Measurements from ENCODE around the gene ST6GALNAC3. TPM values are rescaled to one million over a fixed set of nuclear protein-coding genes. Genes with fewer than 3 reads are reported as not detected.

Gene ST6GALNAC3
- total RNA-seq, 1 experiment from 2014 or later: 2.2 TPM

DNA sequence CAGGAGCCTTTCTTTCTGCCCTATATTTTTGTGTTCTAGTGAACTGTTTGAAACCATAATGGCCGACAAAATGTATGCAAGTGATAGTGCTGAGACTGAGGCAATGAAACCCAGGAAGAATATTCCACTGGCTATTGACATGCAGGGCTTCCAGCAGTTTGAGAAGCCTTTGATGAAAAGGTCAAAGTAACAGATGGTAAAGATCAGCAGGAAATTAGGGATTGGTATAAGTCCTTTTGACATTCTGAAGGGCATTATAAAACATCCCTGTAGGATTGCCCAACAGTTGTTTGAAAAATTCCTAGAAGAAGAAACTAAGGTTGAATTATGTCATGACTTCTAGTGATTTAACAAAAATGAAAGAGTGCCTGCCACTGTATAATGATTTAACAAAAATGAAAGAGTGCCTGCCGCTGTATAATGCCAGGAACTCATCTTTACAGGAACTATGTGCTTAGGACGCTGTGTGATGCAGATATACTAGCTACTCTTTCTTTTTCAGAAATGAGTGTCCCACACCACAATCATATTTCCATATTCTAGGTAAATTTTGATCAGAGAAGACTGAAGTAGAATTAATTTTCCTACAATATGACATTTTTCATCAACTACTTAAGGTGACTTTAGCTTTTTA lies 508.8 kb downstream of the ST6GALNAC3 start:
- ChIA-PET CTCF (no interaction called here), POLR2A (no interaction called here), RAD21 (ENCODE audit: low non-redundant PET in 1 of 2, low total read pairs in 2 of 2, uncharacterized antibody in 2 of 2, unreplicated experiment in 2 of 2) (no interaction called here)
- ATAC-seq (no peak), DNase-seq (ENCODE audit: low read depth, low spot score) (no peak)
- no peaks in the 10 kb centered on the region for H3K4me1 ChIP-seq (ENCODE audit: control insufficient read depth in 1 of 2, insufficient read depth in 2 of 2, low read length in 2 of 2)
- no peak overlapping the region for H3K4me3 ChIP-seq (replicated peaks in 1 of 2; ENCODE audit: low read depth in 1 of 2, low read length in 2 of 2)
- no peak overlapping the region for H2AFZ ChIP-seq (ENCODE audit: low read depth, low read length, poor library complexity, severe bottlenecking)
- H3K4me2 ChIP-seq (ENCODE audit: low read length): no peak overlapping the region
- no peaks in the 10 kb centered on the region for H3K36me3 ChIP-seq (ENCODE audit: control insufficient read depth in 1 of 2, insufficient read depth in 2 of 2, low read length in 2 of 2)
- H4K20me1 ChIP-seq (ENCODE audit: insufficient read depth): no peaks in the 10 kb centered on the region
- no peaks in the 10 kb centered on the region for H3K79me2 ChIP-seq (ENCODE audit: insufficient read depth, low read length)
- no peaks in the 10 kb centered on the region for H3K9me2 ChIP-seq (ENCODE audit: insufficient read depth)
- H3K9me3 ChIP-seq (ENCODE audit: control insufficient read depth in 1 of 2, insufficient read depth in 1 of 2, low read depth in 1 of 2, low read length in 2 of 2): no peaks in the 10 kb centered on the region
- BruUV-seq (replicated peaks): no TSS peak
- no peak overlapping the region for H3K27ac ChIP-seq (ENCODE audit: low read depth, low read length)
- no peaks in the 10 kb centered on the region for H3K27me3 ChIP-seq (ENCODE audit: insufficient read depth, low read length)
- TF ChIP-seq SRF (IDR thresholded peaks at IDR 0.05; ENCODE audit: low read depth) (no peak), SIN3A (IDR thresholded peaks at IDR 0.05; ENCODE audit: low read depth) (no peak), ELF1 (IDR thresholded peaks at IDR 0.05; ENCODE audit: borderline replicate concordance, low read depth) (no peak), ATF3 (IDR thresholded peaks at IDR 0.05) (no peak), YY1 (IDR thresholded peaks at IDR 0.05; ENCODE audit: extremely low read depth, insufficient replicate concordance, low read depth, low read length) (no peak), JUND (IDR thresholded peaks at IDR 0.05) (no peak), EZH2phosphoT487 (IDR thresholded peaks at IDR 0.05; ENCODE audit: borderline replicate concordance) (no peak), EGR1 (IDR thresholded peaks at IDR 0.05; ENCODE audit: low read depth) (no peak), POLR2A (IDR thresholded peaks at IDR 0.05; ENCODE audit: borderline replicate concordance, extremely low read depth, insufficient read depth, insufficient read length) (no peak)
- H3K9ac ChIP-seq (ENCODE audit: low read length): no peak overlapping the region
- intact Hi-C loops (cut with micrococcal nuclease): no loop called here

DNA sequence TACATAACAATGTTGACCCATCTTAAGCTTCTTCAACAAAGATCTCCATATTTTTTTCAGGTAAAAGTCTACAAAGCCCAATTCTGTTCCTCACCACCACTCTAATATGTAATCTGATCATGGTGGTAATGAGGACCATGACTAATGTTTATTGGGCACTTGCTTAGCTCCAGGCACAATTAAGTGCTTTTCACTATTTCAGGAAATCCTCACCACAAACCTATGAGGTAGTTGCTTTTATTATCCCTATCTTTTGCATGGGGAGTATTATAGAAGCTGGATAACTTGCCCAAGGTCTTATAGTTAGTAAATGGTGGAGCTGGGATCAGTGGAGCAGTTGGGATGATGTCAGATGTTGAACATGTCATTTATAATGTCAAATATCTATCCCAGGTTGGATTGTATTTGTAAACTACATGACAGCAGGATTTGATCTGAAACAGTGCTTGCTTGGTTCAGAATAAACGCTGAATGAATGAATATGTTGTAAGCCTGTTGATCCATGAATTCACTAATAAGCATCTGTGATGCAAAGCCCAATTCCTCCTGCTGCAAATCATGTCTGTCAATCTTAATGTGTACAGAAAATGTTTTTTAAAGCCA lies 509.4 kb downstream of the ST6GALNAC3 start:
- Histone ChIP-seq H3K9me3 (ENCODE audit: control insufficient read depth in 1 of 2, insufficient read depth in 1 of 2, low read depth in 1 of 2, low read length in 2 of 2) (no peaks in the 10 kb centered on the region), H3K27me3 (ENCODE audit: insufficient read depth, low read length) (no peaks in the 10 kb centered on the region), H3K4me3 (replicated peaks in 1 of 2; ENCODE audit: low read depth in 1 of 2, low read length in 2 of 2) (no peak overlapping the region), H3K36me3 (ENCODE audit: control insufficient read depth in 1 of 2, insufficient read depth in 2 of 2, low read length in 2 of 2) (no peaks in the 10 kb centered on the region), H4K20me1 (ENCODE audit: insufficient read depth) (no peaks in the 10 kb centered on the region), H3K9ac (ENCODE audit: low read length) (no peak overlapping the region), H2AFZ (ENCODE audit: low read depth, low read length, poor library complexity, severe bottlenecking) (no peak overlapping the region), H3K4me2 (ENCODE audit: low read length) (no peak overlapping the region), H3K4me1 (ENCODE audit: control insufficient read depth in 1 of 2, insufficient read depth in 2 of 2, low read length in 2 of 2) (no peaks in the 10 kb centered on the region), H3K27ac (ENCODE audit: low read depth, low read length) (no peak overlapping the region), H3K79me2 (ENCODE audit: insufficient read depth, low read length) (no peaks in the 10 kb centered on the region), H3K9me2 (ENCODE audit: insufficient read depth) (no peaks in the 10 kb centered on the region)
- no peak for TF ChIP-seq REST (IDR thresholded peaks at IDR 0.05; ENCODE audit: low read depth)
- no peak for TF ChIP-seq ATF3 (IDR thresholded peaks at IDR 0.05)
- no peak for TF ChIP-seq EGR1 (IDR thresholded peaks at IDR 0.05; ENCODE audit: low read depth)
- TF ChIP-seq ZNF274 (IDR thresholded peaks at IDR 0.05; ENCODE audit: low read depth, low read length): no peak
- no peak for TF ChIP-seq SIN3A (IDR thresholded peaks at IDR 0.05; ENCODE audit: low read depth)
- TF ChIP-seq SRF (IDR thresholded peaks at IDR 0.05; ENCODE audit: low read depth): no peak
- POLR2A ChIA-PET: no interaction called here
- BruUV-seq (replicated peaks): no TSS peak
- no peak for ATAC-seq
- DNase-seq (ENCODE audit: low read depth, low spot score): no peak
- intact Hi-C loops (cut with micrococcal nuclease): no loop called here
- CTCF ChIA-PET: no interaction called here
- RAD21 ChIA-PET (ENCODE audit: low non-redundant PET in 1 of 2, low total read pairs in 2 of 2, uncharacterized antibody in 2 of 2, unreplicated experiment in 2 of 2): no interaction called here

Data from HCT116 (cell line).